EL (cell line): ENCODE measurements around the gene CACNA1I.
A peak's percentile ranks its signal among the peaks of the same experiment; 100 is the strongest.

Source experiments
- DNase-seq: peaks from one replicate; pipeline ENCODE4 v3.0.0-alpha.2; 2016

Gene CACNA1I

GRCh38 chr22:39598017-39598965 is 27.7 kb downstream of the CACNA1I start:
- no peak for DNase-seq

DNA sequence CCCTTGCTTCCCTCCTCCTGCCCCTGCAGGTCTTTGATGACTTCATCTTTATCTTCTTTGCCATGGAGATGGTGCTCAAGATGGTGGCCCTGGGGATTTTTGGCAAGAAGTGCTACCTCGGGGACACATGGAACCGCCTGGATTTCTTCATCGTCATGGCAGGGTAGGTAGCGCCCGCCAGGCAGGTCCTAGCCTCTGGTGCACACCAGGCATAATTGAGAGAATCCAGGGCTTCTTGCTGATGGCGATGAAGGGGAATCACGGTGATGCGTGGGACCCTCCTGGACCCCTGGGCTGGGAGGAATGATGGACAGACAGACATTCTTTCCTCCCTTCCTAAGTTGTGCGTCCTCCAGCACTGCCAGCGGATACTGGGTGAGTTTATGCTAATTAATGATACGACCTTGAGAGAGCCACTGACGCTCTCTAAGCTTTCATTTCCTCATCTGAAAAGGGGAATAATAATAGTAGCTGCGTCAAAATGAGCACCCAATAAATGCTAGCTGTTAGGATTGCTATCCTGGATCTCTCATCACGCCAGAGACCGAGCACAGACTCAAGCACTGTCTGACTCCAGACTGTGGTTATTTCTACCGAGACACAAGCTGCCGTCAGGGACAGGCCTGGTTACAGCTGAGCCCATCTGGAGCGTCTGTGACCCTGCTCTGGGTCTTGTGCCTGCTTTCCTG is 30.1 kb downstream of the CACNA1I start:
- no peak for DNase-seq

DNA sequence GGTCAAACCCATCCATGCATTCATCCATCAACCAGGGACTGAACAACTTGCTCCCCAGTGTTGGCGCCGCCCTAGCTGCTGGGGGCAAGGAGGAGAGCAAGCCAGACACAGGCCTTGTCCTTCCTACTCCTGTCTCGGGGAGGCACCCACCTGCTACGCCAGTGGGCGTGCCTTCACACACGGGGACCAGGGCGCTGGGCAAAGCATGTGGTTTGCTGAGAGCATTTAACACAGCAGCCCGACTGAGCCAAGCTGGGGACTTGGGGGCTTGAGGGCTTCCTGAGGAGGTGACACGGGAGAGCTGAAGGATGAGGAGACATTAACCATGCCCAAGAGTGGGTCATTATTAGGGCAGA is 30.6 kb downstream of the CACNA1I start:
- no peak for DNase-seq

DNA sequence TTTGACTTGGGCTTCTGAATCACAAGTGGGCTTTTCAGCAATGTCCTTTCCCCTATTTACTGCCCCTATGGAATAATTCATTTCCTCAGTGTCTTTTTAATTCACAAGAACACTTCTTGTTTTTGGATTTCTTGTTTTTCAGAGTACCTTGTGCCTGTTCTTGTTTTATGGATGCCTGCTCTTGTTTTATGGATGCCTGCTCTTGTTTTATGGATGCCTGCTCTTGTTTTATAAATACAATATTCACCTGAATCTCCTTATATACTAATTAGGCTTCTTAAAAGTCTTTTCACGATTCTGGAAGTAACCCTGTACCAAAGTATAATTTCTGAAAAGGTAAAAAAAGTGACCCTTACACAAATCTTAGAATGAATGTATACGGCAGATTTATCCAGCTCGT is 32.8 kb downstream of the CACNA1I start:
- no peak for DNase-seq

- no peak for DNase-seq
These were observed 39.7 kb downstream of the CACNA1I start for GRCh38 chr22:39610246-39610645.

DNA sequence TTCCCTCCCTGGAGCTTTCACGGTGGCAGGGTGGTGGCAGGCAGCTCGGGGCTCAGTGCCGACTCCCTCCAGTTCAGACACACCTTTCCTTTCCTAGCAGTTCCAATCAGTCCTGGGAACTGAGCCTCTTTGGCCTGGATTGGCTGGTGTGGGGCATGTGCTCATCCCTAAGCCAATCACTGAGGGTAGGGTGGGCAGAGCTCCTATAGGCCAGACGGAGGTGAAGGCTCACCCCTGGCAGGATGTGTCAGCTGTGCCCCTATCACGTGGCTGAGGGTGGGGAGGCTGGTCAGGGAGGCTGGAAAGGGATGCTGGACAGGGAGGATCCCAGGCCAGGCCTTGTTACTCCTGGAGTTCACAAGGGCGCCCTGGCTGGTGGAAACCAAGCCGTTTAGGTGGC is 40.2 kb downstream of the CACNA1I start:
- DNase-seq = no peak

GRCh38 chr22:39611360-39611759 is 40.8 kb downstream of the CACNA1I start:
- no peak for DNase-seq

DNA sequence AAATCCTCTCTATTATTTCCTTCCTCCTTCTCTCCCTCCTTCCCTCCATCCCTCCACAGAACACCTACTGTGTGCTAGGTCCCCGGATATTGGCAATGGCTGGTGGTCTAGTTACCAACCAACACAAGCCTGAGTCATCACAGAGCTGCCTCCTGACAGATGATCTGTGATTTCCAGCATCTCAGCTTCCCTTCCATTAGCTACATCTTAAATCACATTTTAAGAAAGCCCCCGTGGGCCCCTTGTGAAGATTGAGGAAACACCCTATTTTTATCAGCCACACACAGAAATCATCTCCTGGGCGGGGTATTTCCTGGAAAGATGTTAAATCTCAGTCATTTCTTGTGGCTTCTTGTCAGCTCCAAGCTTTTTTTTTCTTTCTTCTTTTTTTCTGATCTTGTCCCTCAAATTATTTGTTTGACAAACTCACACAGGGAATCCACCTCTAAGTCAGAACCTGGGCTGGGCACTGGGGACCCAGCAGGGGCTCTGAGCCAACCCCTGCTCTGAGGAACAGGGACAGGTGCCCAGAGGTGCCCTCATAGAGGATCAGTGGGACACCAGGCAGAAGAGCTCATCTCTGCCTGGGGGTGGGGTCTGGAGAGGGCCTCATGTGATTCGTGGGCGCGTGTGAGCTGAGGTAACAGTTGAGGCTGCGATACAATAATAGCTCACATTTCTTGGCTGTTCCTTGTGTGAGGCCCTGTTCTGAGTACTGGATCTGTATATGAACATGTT is 42.4 kb downstream of the CACNA1I start:
- DNase-seq = no peak

DNA sequence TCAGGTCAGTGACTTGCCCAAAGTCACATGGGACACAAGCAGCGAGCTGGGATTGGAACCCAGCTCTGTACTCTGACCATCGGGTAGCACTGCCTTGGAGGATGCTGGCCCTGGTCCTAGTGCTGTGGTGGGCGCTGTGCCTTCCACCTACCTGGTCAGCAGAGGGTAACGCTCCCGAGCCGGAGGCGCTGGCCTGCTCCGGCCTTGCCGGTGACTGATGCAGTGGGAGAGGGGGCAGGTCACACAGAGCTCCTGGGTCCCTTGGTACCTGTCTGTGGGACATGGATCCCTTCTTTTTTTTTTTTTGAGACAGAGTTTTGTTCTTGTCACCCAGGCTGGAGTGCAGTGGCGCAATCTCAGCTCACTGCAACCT is 43.0 kb downstream of the CACNA1I start:
- DNase-seq = no peak

GRCh38 chr22:39614442-39614841 is 43.9 kb downstream of the CACNA1I start:
- DNase-seq = no peak

- no peak for DNase-seq
These were observed 45.5 kb downstream of the CACNA1I start for GRCh38 chr22:39616051-39616450.

DNA sequence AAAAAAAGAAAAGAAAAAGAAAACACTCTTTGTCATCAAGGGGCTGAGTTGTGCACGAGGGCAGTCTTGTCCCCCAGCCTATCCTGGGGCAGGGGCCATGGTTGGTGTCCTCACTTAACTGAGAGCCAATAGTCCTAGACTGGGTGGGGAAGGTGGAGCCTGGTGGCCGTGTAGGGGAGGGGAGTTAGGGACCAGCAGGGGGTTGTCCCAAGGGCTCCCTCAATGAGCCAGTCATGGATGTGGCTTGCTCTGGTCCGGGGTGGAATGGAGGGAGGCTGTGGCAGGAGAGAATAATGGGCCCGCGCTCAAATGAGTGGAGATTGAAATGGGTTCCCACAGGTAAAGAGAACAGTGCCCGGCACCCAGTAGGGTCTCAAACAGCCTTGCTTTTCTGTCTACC is 46.2 kb downstream of the CACNA1I start:
- no peak for DNase-seq

GRCh38 chr22:39617342-39617741 is 46.8 kb downstream of the CACNA1I start:
- DNase-seq = no peak

- no peak for DNase-seq
These were observed 47.6 kb downstream of the CACNA1I start for GRCh38 chr22:39617970-39618757.

- DNase-seq = no peak
These were observed 48.5 kb downstream of the CACNA1I start for GRCh38 chr22:39618996-39619530.

DNA sequence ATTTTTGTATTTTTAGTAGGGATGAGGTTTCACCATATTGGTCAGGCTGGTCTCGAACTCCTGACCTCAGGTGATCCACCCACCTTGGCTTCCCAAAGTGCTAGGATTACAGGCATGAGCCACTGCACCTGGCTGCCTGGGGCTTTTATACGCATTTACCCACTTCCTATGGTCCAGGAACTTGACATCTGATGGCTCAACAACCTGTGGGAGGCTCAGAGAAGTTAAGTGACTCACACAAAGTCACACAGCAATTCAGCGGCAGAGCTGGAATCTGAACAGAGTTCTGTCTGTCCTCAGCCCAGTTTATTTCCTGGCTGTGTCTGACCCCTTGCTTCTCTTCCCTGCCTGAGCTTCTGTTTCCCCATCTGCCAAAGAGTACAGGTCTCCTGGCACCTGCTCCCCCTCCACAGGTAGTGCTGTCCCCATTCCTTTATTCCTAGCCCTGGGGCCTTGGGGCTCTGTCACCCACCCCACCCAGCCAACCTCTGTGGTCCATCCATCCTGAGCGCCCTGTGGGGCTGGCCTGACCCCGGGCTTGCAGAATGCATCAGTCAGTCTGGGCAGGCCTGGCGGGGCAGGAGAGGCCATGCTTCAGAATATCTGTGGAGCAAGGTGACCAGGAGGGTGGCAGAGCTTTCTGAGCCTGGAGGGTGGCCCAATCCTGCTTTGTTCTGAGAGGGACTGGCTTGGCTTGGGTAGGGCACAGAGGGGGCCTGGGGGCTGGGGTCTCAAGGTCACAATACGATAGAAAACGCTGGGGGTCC is 50.6 kb downstream of the CACNA1I start:
- DNase-seq = no peak

- no peak for DNase-seq
These were observed 51.3 kb downstream of the CACNA1I start for GRCh38 chr22:39621826-39622225.

- peak; percentile 28 for DNase-seq
These were observed 52.4 kb downstream of the CACNA1I start for GRCh38 chr22:39622881-39623367.

DNA sequence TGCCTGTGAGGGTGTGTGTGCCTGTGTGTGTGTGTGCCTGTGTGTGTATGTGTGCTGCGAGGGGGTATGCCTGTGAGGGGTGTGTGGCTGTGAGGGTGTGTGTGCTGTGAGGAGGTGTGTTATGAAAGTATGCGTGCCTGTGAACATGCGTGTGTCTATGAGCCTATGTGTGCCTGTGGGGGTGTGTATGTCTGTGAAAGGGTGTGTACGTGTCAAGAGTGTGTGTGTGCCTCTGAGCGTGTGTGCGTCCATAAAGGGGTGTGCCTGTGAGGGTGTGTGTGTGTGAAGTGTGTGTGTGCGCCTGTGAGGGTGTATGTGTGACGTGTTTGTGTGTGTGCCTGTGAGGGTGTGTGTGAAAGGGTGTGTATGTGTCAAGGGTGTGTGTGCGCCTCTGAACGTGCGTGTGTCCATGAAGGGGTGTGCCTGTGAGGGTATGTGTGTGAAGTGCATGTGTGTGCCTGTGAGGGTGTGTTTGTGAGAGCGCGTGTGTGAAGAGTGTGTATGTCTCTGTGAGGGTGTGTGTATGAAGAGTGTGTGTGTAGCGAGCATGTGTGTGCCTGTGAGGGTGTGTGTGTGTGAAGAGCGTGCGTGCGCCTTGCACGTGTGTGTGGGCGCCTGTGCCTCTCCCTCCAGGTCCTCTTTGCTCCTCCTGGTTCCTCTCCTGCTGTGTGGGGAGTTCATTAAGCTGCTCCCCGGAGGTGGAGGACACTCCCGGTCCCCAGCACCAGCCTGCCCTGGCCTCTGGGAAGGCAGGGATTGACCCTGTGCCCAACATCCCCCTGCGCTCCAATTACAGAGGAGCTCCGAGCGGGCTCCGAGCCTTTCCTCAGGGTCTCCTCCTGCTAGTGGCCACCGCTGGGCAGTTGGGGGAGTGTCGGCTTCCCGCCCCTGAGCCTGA is 53.3 kb downstream of the CACNA1I start:
- DNase-seq = no peak

DNA sequence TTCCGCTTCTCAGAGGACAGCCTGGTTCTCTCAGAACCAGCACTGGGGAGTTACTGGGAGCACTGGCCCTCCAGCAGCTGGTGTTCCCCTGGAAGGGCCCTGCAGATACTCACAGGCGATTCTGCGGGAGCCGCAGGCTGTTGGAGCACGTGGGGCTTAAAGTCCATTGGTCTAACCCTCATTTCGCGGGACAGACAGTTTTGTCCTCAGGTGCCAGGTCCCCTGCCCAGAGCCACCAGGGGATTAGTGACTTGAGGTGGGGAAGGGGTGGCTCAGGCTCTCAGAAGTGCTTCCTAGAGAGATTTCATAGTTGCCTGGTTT is 53.9 kb downstream of the CACNA1I start:
- DNase-seq = no peak
